GM21360 (cell line): ENCODE results near the gene OVCA2.
A peak's percentile ranks its signal among the peaks of the same experiment; 100 is the strongest.
"Not testable (repeated sequence)": the region's sequence is repeated elsewhere in the genome, so short reads cannot be mapped to it uniquely, and the experiment has no call there.

Source experiments
- ATAC-seq: cut with Tn5 transposase; IDR thresholded peaks from one replicate; pipeline ENCODE4 v1.9.1; 2021; ENCODE audit warnings: mild to moderate bottlenecking, moderate library complexity; ENCODE audit not compliant: unreplicated experiment

The OVCA2 gene

DNA sequence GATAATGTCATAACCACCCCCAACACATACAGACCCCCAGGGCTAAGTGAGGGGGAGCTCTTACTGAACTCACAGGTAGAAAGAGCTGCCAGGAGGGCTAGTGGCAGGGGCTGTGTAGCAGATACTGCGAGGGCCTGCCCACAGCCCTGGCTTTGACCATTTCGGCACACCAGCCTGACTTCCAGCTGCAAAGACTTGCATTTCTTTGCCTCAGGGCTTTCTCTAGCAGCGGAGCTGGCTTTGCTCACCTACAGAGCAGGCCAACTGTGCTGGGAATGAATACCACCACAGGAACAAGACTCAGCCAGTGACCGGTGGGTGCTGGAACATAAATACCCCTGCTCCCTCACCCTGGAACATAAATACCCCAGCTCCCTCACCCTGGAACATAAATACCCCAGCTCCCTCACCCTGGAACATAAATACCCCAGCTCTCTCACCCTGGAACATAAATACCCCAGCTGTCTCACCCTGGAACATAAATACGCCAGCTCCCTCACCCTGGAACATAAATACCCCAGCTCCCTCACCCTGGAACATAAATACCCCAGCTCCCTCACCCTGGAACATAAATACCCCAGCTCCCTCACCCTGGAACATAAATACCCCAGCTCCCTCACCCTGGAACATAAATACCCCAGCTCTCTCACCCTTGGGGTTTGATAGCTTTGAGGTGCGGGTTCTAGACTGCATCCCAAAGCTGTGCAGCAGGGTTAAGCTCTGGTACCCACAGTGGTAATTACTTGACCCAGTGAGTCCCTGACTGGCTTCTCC is 28.4 kb upstream of the OVCA2 start:
- not testable (repeated sequence) for ATAC-seq

DNA sequence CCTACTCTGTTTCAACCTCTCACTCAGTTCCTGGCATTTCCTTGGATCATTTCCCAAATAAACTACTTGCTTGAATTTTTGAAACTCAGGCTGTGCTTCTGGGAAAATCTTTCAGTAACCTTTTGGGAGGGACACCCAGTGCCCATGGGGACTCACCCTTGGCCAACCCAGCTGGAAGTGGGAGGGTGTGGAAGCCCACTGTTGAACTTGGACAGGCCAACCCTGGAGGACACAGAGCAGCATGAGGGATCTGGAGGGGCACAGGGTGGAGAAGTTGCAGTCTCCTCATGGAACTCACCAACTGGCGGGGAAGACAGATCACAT is 27.9 kb upstream of the OVCA2 start:
- ATAC-seq = no peak

DNA sequence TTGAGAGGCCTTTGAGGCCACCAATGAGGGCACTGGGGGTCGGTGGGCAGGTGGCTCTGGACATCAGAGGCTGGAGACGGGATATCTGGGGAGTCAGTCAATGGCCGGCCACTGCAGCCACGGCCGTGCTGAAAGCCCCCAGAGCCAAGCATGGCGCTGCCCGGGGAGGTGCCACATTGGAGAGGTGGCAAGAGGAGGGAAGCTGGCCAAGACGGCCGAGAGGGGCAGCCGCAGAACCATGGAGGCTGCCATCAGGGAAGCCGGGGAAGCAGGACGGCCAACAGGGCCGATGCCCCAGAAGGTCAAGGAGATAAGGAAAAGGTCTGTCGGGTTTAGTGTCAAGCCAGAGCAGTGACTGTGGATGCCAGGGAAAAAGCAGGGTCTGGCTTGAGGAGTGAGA is 26.5 kb upstream of the OVCA2 start:
- no peak for ATAC-seq

DNA sequence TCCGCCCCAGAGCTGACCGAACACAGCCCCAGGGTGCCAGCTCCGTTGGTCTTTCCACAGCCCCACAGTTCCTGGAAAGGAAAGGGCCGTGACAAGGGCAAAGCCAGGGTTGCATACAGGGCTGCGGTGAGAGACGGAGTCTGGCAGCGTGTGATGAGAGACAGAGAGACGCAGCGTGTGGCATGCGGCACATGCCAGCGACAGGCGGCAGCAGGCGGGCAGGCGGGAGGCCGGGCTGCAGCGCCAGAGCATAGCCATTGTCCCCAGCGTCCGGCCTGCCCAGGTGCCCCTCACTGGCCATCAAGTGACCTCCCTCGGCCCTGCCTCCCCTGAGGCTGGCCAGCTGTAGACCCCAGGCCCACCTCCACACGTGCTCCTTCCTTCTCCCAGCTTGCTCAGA is 25.3 kb upstream of the OVCA2 start:
- no peak for ATAC-seq

DNA sequence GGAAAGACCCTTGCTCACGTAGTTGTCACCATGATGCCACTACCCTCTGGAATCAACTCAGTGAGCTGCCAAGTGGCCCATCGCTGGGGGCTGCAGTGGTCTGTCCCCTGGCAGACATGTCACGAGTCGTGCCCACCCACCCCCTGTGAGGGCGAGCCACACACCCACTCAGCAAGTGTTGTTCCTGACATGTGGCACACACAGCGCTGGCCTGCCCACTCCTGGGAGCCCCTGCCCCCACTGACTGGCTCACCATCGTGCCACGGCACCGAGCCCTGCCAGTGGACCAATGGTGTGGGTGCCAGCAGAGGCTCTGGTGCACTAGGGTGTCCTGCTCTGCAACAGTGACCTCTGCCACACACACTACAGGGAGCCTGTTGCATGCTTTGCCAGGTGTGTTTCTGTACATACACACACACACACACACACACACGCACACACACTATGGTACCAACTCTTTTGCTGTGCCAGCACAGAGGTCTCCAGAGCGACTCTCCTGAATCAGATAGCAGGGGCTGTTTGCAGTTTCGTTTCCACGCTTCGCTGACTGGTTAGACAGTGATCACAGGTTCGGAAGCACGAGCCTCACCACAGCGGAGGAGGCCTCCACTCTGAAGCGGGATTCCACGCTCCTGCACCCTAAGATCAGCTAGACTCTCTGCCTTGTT is 24.4 kb upstream of the OVCA2 start:
- ATAC-seq = no peak

DNA sequence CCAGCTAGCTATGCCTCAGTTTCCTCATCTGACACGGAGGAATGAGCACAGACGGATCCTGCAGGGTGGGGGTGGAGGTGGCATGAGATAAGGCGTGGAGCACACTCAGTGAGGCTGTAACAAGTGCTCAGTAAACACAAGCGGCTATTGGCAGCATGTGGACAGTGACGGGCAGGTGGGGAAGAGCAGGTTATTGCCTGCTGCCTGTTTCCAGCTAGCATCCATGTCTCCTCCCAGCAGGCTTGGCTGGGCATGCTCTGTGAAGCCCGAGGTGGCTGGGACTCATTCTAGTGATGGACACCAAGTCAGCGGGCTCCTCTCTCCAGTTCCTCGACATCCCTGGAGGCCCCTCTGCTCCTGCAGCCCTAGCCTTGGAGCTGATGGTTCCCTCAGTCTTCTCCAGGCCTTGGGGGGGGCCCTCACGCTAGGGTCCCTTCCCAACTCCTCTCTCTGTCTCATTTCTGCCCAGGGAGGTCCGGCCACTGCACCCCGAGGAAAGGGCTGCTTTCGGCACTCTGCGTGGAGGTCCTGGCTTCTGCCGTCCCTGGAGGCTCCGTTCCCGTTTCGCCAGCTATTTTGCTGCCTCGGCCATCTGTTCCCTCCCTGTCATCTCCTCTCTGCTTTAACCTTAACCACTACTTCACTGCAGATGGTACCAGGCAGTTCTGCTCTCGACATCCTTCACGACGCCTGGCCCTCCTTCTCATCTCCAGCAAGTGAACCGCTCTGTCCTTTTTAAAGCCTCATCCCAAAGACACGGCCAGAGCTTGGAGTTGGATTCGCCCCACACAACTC is 22.9 kb upstream of the OVCA2 start:
- no peak for ATAC-seq

DNA sequence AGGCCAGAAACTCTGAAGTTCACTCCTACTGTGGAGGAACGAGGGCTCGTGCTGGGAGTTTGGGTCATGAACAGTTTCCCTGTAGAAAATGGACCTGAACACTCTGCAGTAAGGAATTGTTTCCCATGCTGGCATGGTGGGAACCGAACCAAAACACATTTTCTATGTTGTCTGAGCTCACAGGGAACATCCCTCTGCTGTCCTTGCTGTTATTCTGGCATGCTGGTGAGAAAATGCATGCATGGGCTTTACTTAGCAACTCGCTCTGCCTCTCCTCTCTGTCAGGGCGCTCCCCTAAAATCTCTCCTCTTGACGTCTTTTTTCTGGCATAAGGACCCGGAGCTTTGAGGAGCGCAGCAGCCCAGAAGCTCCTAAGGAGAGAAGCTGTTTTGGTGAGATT is 22.1 kb upstream of the OVCA2 start:
- ATAC-seq = no peak

DNA sequence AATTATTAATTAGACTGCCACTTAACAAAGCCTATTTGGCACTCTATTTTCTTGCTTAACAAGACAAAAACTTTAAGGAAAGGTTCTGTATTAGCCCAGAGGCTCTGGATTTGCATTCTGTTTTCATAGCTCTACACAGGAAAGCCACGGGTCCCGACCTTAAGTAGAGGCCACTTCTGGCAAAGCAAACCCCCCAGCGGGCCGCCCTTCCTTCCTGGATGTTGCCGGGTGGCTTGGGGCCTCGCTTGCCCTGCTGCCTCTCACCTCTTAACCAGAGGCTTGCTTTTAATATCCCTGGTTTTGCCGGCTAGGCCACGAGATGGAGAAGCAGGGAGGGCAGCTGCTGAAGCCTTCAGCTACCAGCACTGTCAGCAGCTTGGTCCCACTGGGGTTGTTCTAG is 21.1 kb upstream of the OVCA2 start:
- no peak for ATAC-seq

DNA sequence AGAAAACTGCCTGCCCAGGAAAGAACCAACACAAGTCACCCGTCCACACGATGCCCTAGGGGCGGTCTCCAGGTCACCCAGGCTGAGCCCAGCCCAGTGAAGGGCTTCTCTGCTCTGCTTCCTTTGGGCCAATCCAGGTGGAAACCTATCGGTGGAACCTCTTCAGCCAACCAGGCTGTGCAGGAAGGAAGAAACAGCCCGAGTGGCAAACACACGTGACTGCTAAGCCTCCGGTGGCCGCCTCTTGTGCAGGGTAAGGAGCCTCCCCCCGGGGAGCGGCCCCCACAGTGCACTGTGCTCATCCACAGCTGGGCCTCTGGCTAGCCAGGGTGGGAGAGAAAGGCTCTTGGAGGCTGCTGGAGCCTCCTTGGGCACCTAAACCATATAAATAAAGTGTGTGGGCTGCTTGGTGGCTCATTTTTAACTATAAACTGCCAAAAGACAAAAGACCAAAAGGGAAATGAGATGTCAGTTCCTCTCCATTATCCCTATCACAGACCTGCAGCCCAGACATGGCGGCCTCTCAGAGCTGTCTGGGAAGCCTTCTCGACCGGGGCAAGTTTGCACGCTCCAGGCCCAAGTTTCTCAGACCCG is 19.1 kb upstream of the OVCA2 start:
- no peak for ATAC-seq

DNA sequence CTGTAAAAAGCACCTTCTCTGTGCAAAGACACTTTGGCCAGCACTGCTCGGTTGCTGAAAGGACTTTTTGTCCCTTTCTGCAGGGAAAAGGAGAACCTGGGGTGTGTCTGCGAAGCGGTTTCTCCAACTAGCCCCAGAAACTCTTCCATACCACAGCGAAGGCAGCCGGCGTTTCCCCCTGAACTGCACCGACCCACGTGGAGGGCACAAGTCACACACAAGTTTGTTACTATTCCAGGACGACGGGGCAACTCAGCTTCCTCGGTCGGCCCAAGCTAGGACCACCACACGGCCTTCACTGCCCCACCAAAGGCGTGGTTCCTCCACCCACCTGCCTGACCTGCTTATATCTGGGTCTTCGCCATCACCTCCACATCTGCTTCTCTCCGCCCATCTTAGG is 18.6 kb upstream of the OVCA2 start:
- ATAC-seq = no peak

DNA sequence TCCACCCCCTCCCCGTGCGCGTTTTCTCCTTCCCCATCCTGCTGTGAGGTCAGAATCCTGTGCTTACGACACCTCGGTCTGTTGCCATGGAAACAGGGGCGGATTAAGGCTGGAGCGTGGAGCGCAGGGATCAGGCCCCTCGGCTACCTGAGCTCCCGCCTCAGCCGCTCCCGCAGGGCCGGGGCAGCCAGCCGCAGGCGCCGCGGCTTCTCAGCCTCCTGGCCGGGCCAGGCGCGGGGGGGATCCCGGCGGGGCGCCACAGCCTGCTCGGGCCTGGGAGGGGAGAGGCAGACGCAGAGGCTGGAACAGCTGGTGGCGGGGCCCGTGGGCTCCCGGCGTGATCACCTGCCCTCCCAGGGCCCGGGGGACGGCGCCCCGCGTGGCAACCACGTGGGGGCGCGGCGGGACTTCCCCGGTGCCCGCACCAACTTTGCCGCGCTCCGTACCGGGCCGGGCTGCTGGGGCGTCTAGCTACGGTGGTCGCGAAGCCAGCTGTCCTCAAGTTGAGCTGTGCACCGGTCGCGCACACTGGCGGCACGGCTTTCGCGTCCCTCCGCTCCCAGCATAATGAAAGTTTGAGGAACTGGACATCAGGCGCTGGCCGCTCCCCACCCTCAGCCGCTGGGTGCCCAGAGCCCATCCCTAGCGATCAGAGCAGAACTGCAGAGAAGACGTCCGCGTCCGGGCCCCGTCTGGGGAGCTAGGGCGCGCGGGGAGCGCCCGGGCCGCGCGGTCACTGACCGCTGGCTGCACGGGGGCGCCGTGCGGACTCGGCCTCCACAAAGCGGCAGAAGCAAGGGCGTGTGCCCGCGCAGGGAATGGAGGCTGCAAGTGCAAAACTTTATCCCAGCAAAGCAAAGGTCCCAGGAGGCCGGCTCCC is 17.9 kb upstream of the OVCA2 start:
- ATAC-seq = no peak

DNA sequence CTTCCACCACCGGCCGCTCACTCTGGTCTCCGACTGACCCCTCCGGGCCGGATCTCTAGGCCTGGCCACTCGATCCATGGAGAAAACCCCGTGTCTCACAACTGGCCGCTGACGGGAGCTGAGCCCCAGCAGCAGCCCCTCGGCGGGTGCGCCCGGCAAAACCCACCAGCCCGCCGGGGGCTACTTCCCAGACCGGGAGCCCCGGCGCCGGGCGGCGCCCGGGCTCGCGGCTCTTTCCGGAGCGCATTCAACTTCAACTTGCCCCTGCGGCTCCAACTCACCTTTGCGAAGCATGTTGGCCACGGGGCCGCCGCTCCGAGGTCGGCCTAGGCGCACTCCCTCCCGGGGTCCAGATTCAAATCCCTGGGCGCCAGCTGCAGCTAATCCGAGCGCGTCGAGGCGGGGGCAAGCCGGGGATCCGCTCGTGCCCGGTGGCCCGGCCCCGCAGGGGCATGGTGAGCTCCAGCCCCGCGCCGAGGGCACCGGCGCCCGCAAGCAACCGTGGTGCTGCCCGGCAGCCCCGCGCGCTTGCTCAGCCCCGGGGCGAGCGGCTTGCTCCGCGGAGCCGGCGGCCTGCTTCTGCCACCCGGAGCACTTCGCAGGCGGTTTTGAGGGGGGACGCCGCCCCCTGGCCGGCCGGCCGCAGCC is 17.1 kb upstream of the OVCA2 start:
- no peak for ATAC-seq

DNA sequence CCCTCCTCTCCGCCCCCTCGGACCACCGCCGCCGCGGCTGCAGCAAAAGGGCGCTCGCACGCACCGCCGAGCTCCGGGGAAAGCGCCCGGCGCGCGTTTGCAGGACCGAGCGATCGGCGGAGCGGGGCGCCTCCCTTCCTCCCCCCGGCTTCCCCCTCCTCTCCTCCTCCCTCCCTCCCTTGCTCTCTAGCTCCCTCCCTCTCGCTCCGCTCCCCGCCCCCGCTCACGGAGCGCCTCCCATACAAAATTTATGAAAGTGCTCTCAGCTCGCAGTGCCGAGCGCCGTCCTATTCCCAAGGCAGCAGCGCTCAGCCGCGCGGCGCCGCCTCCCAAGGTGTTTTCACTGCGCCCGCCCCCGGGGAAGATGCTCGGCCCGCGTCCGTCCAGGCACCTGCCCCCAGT is 16.6 kb upstream of the OVCA2 start, which contains the start of gene RTN4RL1:
RTN4RL1 (minus strand) TSS at position 115 of the 402 bp plus-strand sequence. CDS start 469 bp downstream, outside the sequence.
- ATAC-seq = no peak

DNA sequence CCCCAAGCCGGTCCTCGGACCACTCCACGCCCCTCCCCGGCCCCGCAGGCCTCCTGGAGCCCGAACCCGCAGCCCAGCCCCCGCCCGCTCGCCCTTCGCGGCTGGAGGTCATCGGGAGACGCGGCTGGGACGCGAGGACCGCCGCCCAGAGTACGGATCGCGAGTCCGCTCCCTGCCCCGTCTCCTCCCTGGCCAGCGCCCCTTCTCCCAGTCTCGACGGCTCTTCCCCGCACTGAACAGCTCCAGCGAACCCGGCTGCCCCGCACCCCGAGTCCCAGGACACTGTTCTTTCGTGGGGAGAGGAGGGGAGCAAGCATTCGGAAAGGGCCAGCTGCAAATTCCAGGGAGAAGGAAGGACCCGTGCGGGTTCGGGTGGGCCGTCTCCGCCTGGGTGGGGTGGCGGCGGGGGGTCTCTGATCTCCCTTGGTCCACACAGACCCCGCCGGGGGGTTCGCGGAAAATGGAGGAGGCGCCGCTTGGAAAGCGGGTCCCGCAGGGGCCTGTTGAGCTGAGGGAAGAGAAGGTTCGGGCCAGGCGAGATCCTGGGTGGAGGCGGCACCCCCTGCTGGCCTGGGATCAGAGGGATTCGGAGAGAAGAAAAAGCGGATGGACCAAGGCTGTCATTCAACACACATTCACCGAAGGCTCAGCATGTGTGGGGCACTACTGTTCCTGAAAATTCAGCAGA is 16.1 kb upstream of the OVCA2 start:
- no peak for ATAC-seq

DNA sequence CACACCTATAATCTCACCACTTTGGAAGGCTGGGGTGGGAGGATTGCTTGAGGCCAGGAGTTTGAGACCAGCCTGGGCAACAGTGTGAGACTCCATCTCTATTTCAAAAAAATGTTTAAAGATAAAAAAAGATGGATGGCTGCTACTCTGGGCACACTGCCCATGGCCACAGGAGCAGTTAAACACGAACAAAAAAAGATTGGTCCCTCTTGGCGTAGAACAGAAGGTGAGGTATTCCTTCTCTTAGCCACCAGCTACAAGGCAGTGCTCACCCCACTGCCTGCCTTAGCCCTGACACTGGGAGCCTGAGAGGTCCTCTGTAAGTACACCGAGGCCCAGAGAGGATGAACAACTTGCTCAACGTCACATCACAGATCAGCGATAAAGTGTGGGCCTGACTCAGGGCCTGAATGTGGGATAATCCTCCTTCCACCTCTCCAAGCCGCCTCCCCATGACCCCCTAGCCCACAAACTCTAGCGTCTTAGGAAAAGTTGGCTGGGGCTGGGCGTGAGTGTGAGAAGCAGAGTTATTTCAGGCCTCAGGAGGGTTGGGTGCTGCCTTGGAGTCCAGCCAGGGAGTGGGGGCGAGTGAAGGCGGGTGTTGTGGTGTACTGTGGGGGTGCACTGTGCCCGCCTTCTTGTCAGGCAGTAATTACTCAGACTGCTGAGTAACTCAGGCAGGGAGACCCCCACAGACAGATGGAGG is 14.1 kb upstream of the OVCA2 start:
- ATAC-seq = no peak

DNA sequence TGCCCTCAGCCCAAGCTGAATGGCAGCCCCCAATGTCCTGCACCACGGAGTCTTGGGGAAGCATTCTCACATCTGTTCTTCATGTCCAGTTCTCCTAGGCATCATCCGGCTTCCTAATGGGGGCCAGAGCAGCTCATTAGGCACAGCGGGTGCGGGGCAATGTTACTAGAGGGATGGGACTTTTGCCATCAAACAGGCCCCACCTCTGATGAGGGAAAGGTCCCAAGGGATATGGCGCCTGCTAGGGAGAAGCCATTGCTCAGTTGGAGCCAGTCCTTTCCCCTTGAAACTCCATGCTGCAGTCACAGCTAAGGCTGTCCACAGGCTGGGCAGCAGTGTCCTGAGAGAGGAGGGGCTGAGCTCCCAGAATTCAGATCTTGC is 13.6 kb upstream of the OVCA2 start:
- ATAC-seq = no peak

DNA sequence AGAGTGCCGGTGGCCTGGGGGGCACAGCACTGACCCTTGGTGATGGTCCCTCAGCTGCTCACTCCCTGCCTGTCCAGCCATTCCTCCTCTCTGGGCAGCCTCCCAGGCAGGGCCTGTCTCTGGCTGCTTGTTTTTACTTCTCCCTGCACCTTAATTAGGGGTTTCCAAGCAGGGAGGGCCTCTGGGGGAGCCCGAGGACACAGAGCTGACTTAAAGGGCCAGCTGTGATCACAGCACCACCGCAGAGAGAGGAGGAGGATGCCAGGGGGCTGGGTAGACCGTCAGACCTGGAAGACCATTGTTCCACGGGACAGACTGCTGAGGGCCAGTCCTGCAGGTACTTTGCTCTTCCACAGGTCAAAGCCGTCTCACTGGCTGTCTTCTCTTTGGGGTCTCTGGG is 13.1 kb upstream of the OVCA2 start:
- no peak for ATAC-seq

DNA sequence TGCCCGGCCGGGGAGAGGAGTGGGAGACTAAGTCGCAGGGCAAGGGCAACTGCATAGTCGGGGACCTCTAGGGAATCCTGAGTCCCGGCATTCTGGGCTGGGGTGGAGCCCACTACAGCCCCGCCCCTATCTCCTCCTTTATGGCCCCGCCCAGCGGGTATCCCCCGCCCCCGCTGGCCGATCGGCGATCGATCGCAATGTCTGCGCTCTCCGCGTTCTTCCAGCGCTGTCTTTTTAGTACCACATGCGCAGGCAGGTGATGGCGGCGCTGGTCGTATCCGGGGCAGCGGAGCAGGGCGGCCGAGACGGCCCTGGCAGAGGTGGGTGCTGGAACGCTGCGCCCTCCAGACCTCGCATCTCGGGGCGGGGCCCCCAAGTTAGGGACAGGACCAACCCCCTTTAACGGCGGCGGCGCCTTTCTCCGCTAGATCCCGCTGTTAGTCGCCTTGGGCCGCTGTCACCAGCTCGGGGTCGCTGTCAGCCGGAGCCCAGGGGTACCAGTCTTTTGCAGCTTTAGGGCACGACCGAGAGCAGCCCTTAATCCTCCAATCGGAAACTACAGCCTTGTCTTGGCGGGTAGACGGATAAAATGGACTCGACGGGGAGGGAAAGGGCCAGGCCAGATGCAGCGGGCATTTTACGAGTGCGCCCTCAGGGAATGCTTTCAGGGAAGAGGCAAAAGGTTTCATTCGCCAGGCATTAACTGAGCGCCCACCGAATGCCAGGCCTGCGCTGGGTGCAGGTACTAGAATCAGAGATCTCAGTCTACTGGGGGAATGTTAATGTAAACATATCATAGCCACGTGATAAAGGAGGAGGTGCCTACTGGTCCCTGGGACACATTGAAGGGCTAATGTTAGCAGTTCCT is 11.7 kb upstream of the OVCA2 start, which contains the start of gene DPH1:
DPH1 (plus strand) TSS at position 243 of the 868 bp plus-strand sequence; CDS start at position 260, 17 bp downstream.
- peak; percentile 55 for ATAC-seq
